SK-N-SH (cell line): Measurements from ENCODE around the gene NUDT13. TPM values are rescaled to one million over a fixed set of nuclear protein-coding genes. Genes with fewer than 3 reads are reported as not detected.
A peak's percentile ranks its signal among the peaks of the same experiment; 100 is the strongest.

Source experiments
- CTCF ChIA-PET: fragments of 300-600, 350-600 bp; formaldehyde crosslinking; extraction: SDS; loops from one replicate; lab custom pipeline; 2021; lab: Yijun Ruan, JAX
- POLR2A ChIA-PET: fragments of 350-600 bp; sonication (Branson Sonifier 250); formaldehyde crosslinking; extraction: SDS; loops from one replicate; lab custom pipeline; 2020; ENCODE audit warnings: antibody characterized with exemption, inconsistent platforms; lab: Yijun Ruan, JAX
- DNase-seq: peaks from one replicate; pipeline ENCODE4 v3.0.0; 2012
- H2AFZ ChIP-seq: fragments of 200-600 bp; sonication (generic); 2 replicates; pipeline ENCODE4 v1.8.1; 2016; ENCODE audit warnings: antibody characterized with exemption, mild to moderate bottlenecking, low read depth
- H3F3A ChIP-seq: fragments of 200-600 bp; sonication (generic); replicated peaks from 2 replicates; pipeline ENCODE3; 2016; ENCODE audit warnings: antibody characterized with exemption, mild to moderate bottlenecking; ENCODE audit not compliant: insufficient read depth
- H3K27ac ChIP-seq, 2 experiments: fragments of 200-500 bp in 1 of 2; fragments of 200-600 bp in 1 of 2; sonication (Bioruptor generic) in 1 of 2; sonication (generic), shearing (Covaris generic) in 1 of 2; 2 replicates each; pipeline versions ENCODE4 v1.5.1 to v1.6.1; 2014 to 2016; ENCODE audit warnings: low read depth in 2 of 2, inconsistent platforms in 1 of 2, low read length in 1 of 2, mild to moderate bottlenecking in 1 of 2, mixed read lengths in 1 of 2
- H3K27me3 ChIP-seq: fragments of 200-600 bp; sonication (generic), shearing (Covaris generic); 2 replicates; pipeline ENCODE4 v1.6.1; 2016; ENCODE audit warnings: mixed run types; ENCODE audit not compliant: insufficient read depth
- H3K36me3 ChIP-seq, 2 experiments: fragments of 200-500 bp in 1 of 2; fragments of 200-600 bp in 1 of 2; sonication (Bioruptor generic) in 1 of 2; sonication (generic) in 1 of 2; replicated peaks in 1 of 2; 2 replicates each; pipeline versions ENCODE3 to v1.5.1; 2014 to 2016; ENCODE audit warnings: low read length in 1 of 2, mild to moderate bottlenecking in 1 of 2; ENCODE audit not compliant: insufficient read depth in 2 of 2, control insufficient read depth in 1 of 2
- H3K4me1 ChIP-seq, 2 experiments: fragments of 200-500 bp in 1 of 2; fragments of 200-600 bp in 1 of 2; sonication (Bioruptor generic) in 1 of 2; sonication (generic), shearing (Covaris generic) in 1 of 2; 2 replicates each; pipeline versions ENCODE4 v1.5.1 to v1.6.1; 2014 to 2016; ENCODE audit warnings: low read depth in 1 of 2, low read length in 1 of 2, mixed run types in 1 of 2; ENCODE audit not compliant: insufficient read depth in 2 of 2, control insufficient read depth in 1 of 2
- H3K4me2 ChIP-seq: fragments of 200-600 bp; sonication (generic), shearing (Covaris generic); 2 replicates; pipeline ENCODE4 v1.6.1; 2017; ENCODE audit warnings: mixed run types
- H3K4me3 ChIP-seq, 2 experiments: fragments of 200-500 bp in 1 of 2; fragments of 200-600 bp in 1 of 2; sonication (Bioruptor generic) in 1 of 2; sonication (generic), shearing (Covaris generic) in 1 of 2; 2 replicates each; pipeline versions ENCODE4 v1.5.1 to v1.8.1; 2014 to 2016; ENCODE audit warnings: low read depth in 2 of 2, inconsistent platforms in 1 of 2, low read length in 1 of 2, mild to moderate bottlenecking in 1 of 2, mixed read lengths in 1 of 2, moderate library complexity in 1 of 2
- H3K79me2 ChIP-seq: fragments of 200-600 bp; sonication (generic); 2 replicates; pipeline ENCODE4 v1.8.1; 2017; ENCODE audit warnings: mild to moderate bottlenecking; ENCODE audit not compliant: insufficient read depth
- H3K9ac ChIP-seq: fragments of 200-600 bp; sonication (generic); 2 replicates; pipeline ENCODE4 v1.6.1; 2017; ENCODE audit warnings: mixed run types
- H3K9me2 ChIP-seq: fragments of 200-600 bp; sonication (generic); 2 replicates; pipeline ENCODE4 v1.6.1; 2017; ENCODE audit warnings: mixed run types
- H3K9me3 ChIP-seq: fragments of 200-600 bp; sonication (generic); 2 replicates; pipeline ENCODE4 v1.6.1; 2017; ENCODE audit warnings: mixed run types, mild to moderate bottlenecking, moderate library complexity
- H4K20me1 ChIP-seq: fragments of 200-600 bp; sonication (generic); 2 replicates; pipeline ENCODE4 v1.6.1; 2017; ENCODE audit warnings: mild to moderate bottlenecking, mixed run types; ENCODE audit not compliant: insufficient read depth
- CHD2 ChIP-seq: fragments of 150-350 bp; IDR thresholded peaks from 2 replicates; pipeline ENCODE4 v1.6.1; 2018; ENCODE audit warnings: low read length; ENCODE audit not compliant: partially characterized antibody
- EZH2phosphoT487 ChIP-seq: fragments of 200-600 bp; sonication (generic); IDR thresholded peaks from 2 replicates; pipeline ENCODE4 v1.6.1; 2017; ENCODE audit warnings: low read depth, mixed run types, mild to moderate bottlenecking, antibody characterized with exemption, moderate library complexity, borderline replicate concordance
- FOSL2 ChIP-seq: IDR thresholded peaks from 2 replicates; pipeline ENCODE4 v1.4.0; 2012; ENCODE audit warnings: low read depth, mild to moderate bottlenecking, moderate library complexity, borderline replicate concordance
- FOXM1 ChIP-seq: IDR thresholded peaks from 2 replicates; pipeline ENCODE4 v1.4.0; 2012; ENCODE audit warnings: low read depth, mild to moderate bottlenecking
- GATA2 ChIP-seq: sonication (generic); formaldehyde crosslinking; IDR thresholded peaks from 2 replicates; pipeline ENCODE4 v1.5.0; 2020; ENCODE audit warnings: mild to moderate bottlenecking, missing genetic modification reagents
- JUND ChIP-seq: IDR thresholded peaks from 2 replicates; pipeline ENCODE4 v1.4.0; 2012
- MXI1 ChIP-seq: IDR thresholded peaks from 2 replicates; pipeline ENCODE4 v1.6.1; 2012; ENCODE audit warnings: mild to moderate bottlenecking, low read depth, low read length, improper control_type of control experiment
- NFIC ChIP-seq: IDR thresholded peaks from 2 replicates; pipeline ENCODE4 v1.4.0; 2012; ENCODE audit warnings: borderline replicate concordance
- TAF1 ChIP-seq: IDR thresholded peaks from 2 replicates; pipeline ENCODE4 v1.6.1; 2012; ENCODE audit warnings: low read depth, mild to moderate bottlenecking, low read length, moderate library complexity, borderline replicate concordance
- WGBS: methylation state at CpG from one replicate; pipeline ENCODE4 v1.1.6; 2017; ENCODE audit warnings: low lambda C conversion rate; 5-methylcytosine and 5-hydroxymethylcytosine counted together
- polyA plus RNA-seq, 3 experiments: library from polyadenylated mRNA; depleted of rRNA; stranded (reverse); fragments of >200 nt; gene quantifications; 2 replicates each; pipeline ENCODE4 v1.2.3, GENCODE V29; 2012
- TF ChIP-seq, protein P1 (sequence below): fragments of 150-350 bp; IDR thresholded peaks from 2 replicates; pipeline ENCODE4 v1.6.1; 2016; ENCODE audit warnings: mild to moderate bottlenecking, low read depth, low read length
- TF ChIP-seq, protein P2 (sequence below): IDR thresholded peaks from 2 replicates; pipeline ENCODE4 v1.4.0; 2012; ENCODE audit warnings: low read depth, borderline replicate concordance
- TF ChIP-seq, protein P3 (sequence below): fragments of 150-350 bp; IDR thresholded peaks from 2 replicates; pipeline ENCODE4 v1.6.1; 2017; ENCODE audit warnings: antibody characterized with exemption, low read length, low read depth, borderline replicate concordance
- TF ChIP-seq, protein P4 (sequence below): IDR thresholded peaks from 2 replicates; pipeline ENCODE4 v1.6.1; 2012; ENCODE audit warnings: mild to moderate bottlenecking, low read depth, low read length, moderate library complexity
- TF ChIP-seq, protein P5 (sequence below): IDR thresholded peaks from 2 replicates; pipeline ENCODE4 v1.4.0; 2012; ENCODE audit warnings: low read depth

Gene NUDT13
- polyA plus RNA-seq, 1 of the 3 experiments (the other 2 are of a cell fraction): 3.4 TPM

DNA sequence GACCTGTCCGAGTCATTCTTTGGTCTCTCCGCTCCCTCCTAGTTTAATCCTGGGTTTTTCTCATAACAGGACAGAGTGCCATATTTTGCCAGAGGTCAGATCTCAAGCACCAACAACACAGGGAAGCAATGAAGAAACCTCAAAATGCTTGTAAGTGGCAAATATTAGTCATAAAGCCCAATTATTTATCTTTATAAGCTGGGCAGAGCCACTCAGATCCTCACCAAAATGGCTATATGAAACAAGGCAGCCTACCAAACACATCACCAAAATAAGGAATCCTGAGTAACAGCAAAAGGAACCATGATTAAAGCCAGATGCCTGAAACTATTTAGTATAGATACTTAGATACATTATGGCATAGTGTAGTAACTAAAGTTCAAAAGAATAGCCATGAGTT lies 52.8 kb downstream of the NUDT13 start:
- Histone ChIP-seq H4K20me1 (peaks cover 9% of the 10 kb centered on the region), H3K36me3 (peaks cover 32 to 58% of the 10 kb centered on the region in 2 experiments), H3K4me2 (no peak overlapping the region), H2AFZ (no peak overlapping the region), H3F3A (peaks cover 33% of the 10 kb centered on the region), H3K27me3 (no peaks in the 10 kb centered on the region), H3K27ac (peak overlapping the region in 1 of 2 experiments; percentile 48; a peak in 1 of 4 replicates), H3K79me2 (peaks cover 92% of the 10 kb centered on the region), H3K9me3 (no peaks in the 10 kb centered on the region), H3K4me3 (no peak overlapping the region), H3K9me2 (no peaks in the 10 kb centered on the region), H3K4me1 (no peaks in the 10 kb centered on the region; a peak in 1 of 4 replicates), H3K9ac (no peak overlapping the region)
- WGBS: 100% methylated on average over 2 of the region's 2 CpGs
- ChIA-PET CTCF (interaction anchor here (1.3 kb wide), 1 partner anchor 27 kb away, joined by 3 read pairs; no protein-coding TSS in a partner anchor), POLR2A (no interaction called here)
- no peak for TF ChIP-seq FOXM1
- TF ChIP-seq, protein P1, sequence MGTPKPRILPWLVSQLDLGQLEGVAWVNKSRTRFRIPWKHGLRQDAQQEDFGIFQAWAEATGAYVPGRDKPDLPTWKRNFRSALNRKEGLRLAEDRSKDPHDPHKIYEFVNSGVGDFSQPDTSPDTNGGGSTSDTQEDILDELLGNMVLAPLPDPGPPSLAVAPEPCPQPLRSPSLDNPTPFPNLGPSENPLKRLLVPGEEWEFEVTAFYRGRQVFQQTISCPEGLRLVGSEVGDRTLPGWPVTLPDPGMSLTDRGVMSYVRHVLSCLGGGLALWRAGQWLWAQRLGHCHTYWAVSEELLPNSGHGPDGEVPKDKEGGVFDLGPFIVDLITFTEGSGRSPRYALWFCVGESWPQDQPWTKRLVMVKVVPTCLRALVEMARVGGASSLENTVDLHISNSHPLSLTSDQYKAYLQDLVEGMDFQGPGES: no peak
- DNase-seq: no peak

DNA sequence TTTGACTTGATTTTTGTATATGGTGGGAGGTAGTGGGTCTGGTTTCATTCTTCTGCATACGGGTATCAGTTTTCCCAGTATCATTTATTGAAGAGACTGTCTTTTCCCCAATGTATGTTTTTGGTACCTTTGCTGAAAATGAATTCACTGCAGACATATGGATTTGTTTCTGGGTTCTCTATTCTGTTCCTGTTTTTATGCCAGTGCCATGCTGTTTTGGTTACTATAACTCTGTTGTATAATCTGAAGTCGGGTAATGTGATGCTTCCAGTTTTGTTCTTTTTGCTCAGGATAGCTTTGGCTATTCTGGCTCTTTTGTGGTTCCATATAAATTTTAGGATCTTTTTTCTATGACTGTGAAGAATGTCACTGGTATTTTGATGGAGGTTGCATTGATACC lies 56.7 kb downstream of the NUDT13 start:
- Histone ChIP-seq H4K20me1 (peaks cover 9% of the 10 kb centered on the region), H3K4me3 (peak overlapping the region; percentile 64 to 83), H3K4me1 (no peaks in the 10 kb centered on the region; a peak in 2 of 4 replicates), H2AFZ (no peak overlapping the region), H3K36me3 (peaks cover 17 to 33% of the 10 kb centered on the region in 2 experiments), H3K9ac (peak overlapping the region; percentile 89), H3F3A (peaks cover 16% of the 10 kb centered on the region), H3K27me3 (no peaks in the 10 kb centered on the region), H3K79me2 (peaks cover 87% of the 10 kb centered on the region), H3K27ac (peak overlapping the region in 1 of 2 experiments; percentile 93; a peak in 1 of 4 replicates), H3K4me2 (peak overlapping the region; percentile 78), H3K9me2 (no peaks in the 10 kb centered on the region), H3K9me3 (no peaks in the 10 kb centered on the region)
- WGBS: 58% methylated on average over 2 of the region's 2 CpGs
- ChIA-PET POLR2A (no interaction called here), CTCF (interaction anchor here (2.3 kb wide), 1 partner anchor 8 kb away, joined by 15 read pairs; no protein-coding TSS in a partner anchor)
- DNase-seq: no peak
- TF ChIP-seq CHD2 (no peak), JUND (no peak), EZH2phosphoT487 (no peak), MXI1 (no peak), NFIC (no peak), GATA2 (CRISPR knock-in tag) (no peak), TAF1 (no peak), FOSL2 (no peak)
- TF ChIP-seq, protein P2, sequence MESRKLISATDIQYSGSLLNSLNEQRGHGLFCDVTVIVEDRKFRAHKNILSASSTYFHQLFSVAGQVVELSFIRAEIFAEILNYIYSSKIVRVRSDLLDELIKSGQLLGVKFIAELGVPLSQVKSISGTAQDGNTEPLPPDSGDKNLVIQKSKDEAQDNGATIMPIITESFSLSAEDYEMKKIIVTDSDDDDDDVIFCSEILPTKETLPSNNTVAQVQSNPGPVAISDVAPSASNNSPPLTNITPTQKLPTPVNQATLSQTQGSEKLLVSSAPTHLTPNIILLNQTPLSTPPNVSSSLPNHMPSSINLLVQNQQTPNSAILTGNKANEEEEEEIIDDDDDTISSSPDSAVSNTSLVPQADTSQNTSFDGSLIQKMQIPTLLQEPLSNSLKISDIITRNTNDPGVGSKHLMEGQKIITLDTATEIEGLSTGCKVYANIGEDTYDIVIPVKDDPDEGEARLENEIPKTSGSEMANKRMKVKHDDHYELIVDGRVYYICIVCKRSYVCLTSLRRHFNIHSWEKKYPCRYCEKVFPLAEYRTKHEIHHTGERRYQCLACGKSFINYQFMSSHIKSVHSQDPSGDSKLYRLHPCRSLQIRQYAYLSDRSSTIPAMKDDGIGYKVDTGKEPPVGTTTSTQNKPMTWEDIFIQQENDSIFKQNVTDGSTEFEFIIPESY: no peak
- TF ChIP-seq, protein P3, sequence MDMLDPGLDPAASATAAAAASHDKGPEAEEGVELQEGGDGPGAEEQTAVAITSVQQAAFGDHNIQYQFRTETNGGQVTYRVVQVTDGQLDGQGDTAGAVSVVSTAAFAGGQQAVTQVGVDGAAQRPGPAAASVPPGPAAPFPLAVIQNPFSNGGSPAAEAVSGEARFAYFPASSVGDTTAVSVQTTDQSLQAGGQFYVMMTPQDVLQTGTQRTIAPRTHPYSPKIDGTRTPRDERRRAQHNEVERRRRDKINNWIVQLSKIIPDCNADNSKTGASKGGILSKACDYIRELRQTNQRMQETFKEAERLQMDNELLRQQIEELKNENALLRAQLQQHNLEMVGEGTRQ: no peak
- TF ChIP-seq, protein P4, sequence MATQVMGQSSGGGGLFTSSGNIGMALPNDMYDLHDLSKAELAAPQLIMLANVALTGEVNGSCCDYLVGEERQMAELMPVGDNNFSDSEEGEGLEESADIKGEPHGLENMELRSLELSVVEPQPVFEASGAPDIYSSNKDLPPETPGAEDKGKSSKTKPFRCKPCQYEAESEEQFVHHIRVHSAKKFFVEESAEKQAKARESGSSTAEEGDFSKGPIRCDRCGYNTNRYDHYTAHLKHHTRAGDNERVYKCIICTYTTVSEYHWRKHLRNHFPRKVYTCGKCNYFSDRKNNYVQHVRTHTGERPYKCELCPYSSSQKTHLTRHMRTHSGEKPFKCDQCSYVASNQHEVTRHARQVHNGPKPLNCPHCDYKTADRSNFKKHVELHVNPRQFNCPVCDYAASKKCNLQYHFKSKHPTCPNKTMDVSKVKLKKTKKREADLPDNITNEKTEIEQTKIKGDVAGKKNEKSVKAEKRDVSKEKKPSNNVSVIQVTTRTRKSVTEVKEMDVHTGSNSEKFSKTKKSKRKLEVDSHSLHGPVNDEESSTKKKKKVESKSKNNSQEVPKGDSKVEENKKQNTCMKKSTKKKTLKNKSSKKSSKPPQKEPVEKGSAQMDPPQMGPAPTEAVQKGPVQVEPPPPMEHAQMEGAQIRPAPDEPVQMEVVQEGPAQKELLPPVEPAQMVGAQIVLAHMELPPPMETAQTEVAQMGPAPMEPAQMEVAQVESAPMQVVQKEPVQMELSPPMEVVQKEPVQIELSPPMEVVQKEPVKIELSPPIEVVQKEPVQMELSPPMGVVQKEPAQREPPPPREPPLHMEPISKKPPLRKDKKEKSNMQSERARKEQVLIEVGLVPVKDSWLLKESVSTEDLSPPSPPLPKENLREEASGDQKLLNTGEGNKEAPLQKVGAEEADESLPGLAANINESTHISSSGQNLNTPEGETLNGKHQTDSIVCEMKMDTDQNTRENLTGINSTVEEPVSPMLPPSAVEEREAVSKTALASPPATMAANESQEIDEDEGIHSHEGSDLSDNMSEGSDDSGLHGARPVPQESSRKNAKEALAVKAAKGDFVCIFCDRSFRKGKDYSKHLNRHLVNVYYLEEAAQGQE: no peak
- TF ChIP-seq, protein P5, sequence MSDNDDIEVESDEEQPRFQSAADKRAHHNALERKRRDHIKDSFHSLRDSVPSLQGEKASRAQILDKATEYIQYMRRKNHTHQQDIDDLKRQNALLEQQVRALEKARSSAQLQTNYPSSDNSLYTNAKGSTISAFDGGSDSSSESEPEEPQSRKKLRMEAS: no peak
